HL-60 (cell line): Measurements from ENCODE around the gene NAALADL2.
"Not testable (repeated sequence)": the region's sequence is repeated elsewhere in the genome, so short reads cannot be mapped to it uniquely, and the experiment has no call there.

ENCODE experiments used
- DNase-seq, 2 experiments: peaks; one replicate each; pipeline ENCODE4 v3.0.0-alpha.2; 2010 to 2020; ENCODE audit warnings: low read depth in 1 of 2, low spot score in 1 of 2
- H3K27ac ChIP-seq: fragments of 250-450 bp; sonication (Bioruptor Pico); replicated peaks from 2 replicates; pipeline ENCODE4 v1.5.1; 2020; ENCODE audit warnings: mild to moderate bottlenecking, moderate library complexity
- H3K27me3 ChIP-seq: fragments of 250-450 bp; sonication (Bioruptor Pico); 2 replicates; pipeline ENCODE4 v1.5.1; 2021; ENCODE audit warnings: mild to moderate bottlenecking, moderate library complexity; ENCODE audit not compliant: insufficient read depth, poor library complexity, severe bottlenecking
- H3K4me3 ChIP-seq: replicated peaks from 2 replicates; pipeline ENCODE4 v1.5.1; 2011; ENCODE audit warnings: mild to moderate bottlenecking, control low read depth, low read length; ENCODE audit not compliant: insufficient read depth
- CTCF ChIP-seq: IDR thresholded peaks from one replicate; pipeline ENCODE4 v1.5.1; 2011; ENCODE audit warnings: low read length, control low read depth, inconsistent platforms; ENCODE audit not compliant: insufficient read depth
- GABPA ChIP-seq: IDR thresholded peaks from 2 replicates; pipeline ENCODE4 v1.6.1; 2012; ENCODE audit warnings: low read depth
- POLR2AphosphoS5 ChIP-seq: IDR thresholded peaks from 2 replicates; pipeline ENCODE4 v1.6.1; 2012; ENCODE audit warnings: low read depth
- REST ChIP-seq: IDR thresholded peaks from 2 replicates; pipeline ENCODE4 v1.6.1; 2012; ENCODE audit warnings: low read depth; ENCODE audit not compliant: insufficient replicate concordance
- SPI1 ChIP-seq: IDR thresholded peaks from 2 replicates; pipeline ENCODE4 v1.6.1; 2012; ENCODE audit warnings: low read depth, mild to moderate bottlenecking, borderline replicate concordance

Gene NAALADL2

GRCh38 chr3:175457301-175457700 lies 598.2 kb downstream of the NAALADL2 start:
- no peak for TF ChIP-seq CTCF
- no peak for TF ChIP-seq POLR2AphosphoS5
- no peak for TF ChIP-seq GABPA
- no peak for TF ChIP-seq SPI1
- no peak for TF ChIP-seq REST
- no peak overlapping the region for H3K27ac ChIP-seq
- H3K4me3 ChIP-seq, result no peak overlapping the region
- no peak for DNase-seq
- no peaks in the 10 kb centered on the region for H3K27me3 ChIP-seq

GRCh38 chr3:175460849-175461399 lies 601.8 kb downstream of the NAALADL2 start:
- H3K27me3 ChIP-seq, H3K4me3 ChIP-seq, DNase-seq, H3K27ac ChIP-seq: not testable (repeated sequence)

- no peaks in the 10 kb centered on the region for H3K27me3 ChIP-seq
- no peak overlapping the region for H3K4me3 ChIP-seq
- H3K27ac ChIP-seq, result no peak overlapping the region
- DNase-seq, result no peak
- TF ChIP-seq SPI1 (no peak), REST (no peak), POLR2AphosphoS5 (no peak), GABPA (no peak), CTCF (no peak)
Measured at GRCh38 chr3:175464362-175464761, 605.2 kb downstream of the NAALADL2 start.

- Histone ChIP-seq H3K27ac (no peak overlapping the region), H3K27me3 (no peaks in the 10 kb centered on the region), H3K4me3 (no peak overlapping the region)
- TF ChIP-seq REST, result no peak
- TF ChIP-seq CTCF, result no peak
- no peak for TF ChIP-seq GABPA
- DNase-seq, result no peak
Measured at GRCh38 chr3:175469124-175469523, 610.0 kb downstream of the NAALADL2 start.
